ENCODE results near the gene BMPER. TPM values are rescaled to one million over a fixed set of nuclear protein-coding genes. Genes with fewer than 3 reads are reported as not detected.

The BMPER gene
- total RNA-seq, 4 donors from 2014 or later: 3.1 to 6.1 (median 3.9) TPM

GRCh38 chr7:33904681-33905388 is 504 bp upstream of the BMPER start:
- TF ChIP-seq, protein P1, sequence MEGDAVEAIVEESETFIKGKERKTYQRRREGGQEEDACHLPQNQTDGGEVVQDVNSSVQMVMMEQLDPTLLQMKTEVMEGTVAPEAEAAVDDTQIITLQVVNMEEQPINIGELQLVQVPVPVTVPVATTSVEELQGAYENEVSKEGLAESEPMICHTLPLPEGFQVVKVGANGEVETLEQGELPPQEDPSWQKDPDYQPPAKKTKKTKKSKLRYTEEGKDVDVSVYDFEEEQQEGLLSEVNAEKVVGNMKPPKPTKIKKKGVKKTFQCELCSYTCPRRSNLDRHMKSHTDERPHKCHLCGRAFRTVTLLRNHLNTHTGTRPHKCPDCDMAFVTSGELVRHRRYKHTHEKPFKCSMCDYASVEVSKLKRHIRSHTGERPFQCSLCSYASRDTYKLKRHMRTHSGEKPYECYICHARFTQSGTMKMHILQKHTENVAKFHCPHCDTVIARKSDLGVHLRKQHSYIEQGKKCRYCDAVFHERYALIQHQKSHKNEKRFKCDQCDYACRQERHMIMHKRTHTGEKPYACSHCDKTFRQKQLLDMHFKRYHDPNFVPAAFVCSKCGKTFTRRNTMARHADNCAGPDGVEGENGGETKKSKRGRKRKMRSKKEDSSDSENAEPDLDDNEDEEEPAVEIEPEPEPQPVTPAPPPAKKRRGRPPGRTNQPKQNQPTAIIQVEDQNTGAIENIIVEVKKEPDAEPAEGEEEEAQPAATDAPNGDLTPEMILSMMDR (IDR thresholded peaks at IDR 0.05; ENCODE audit: low read depth): no peak

- TF ChIP-seq, protein P1 (IDR thresholded peaks at IDR 0.05; ENCODE audit: low read depth): no peak
Measured at GRCh38 chr7:33906697-33907096, 1.4 kb downstream of the BMPER start.

DNA sequence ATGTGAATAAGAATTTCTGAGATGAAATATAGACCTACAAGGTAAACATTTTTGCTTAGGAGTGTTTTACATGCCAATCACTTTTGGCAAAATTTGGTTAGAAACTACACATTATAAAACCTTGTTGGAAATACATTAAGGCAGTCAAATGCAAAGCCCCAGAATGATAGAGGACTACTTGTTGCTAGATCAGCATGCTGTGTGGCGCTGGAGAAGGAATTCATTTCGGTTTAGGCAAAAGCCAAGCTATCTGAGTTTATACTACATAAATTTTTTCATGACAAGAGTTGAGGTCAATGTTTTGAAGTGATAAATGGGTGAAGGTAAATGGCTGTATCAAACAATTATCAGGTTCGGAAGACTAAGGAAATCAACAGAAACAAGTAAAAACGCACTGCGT is 2.3 kb downstream of the BMPER start:
- TF ChIP-seq, protein P1 (IDR thresholded peaks at IDR 0.05; ENCODE audit: low read depth): no peak

- TF ChIP-seq, protein P1 (IDR thresholded peaks at IDR 0.05; ENCODE audit: low read depth): no peak
Measured at GRCh38 chr7:33909318-33909717, 4.0 kb downstream of the BMPER start.

- TF ChIP-seq, protein P1 (IDR thresholded peaks at IDR 0.05; ENCODE audit: low read depth): no peak
Measured at GRCh38 chr7:33909755-33910154, 4.4 kb downstream of the BMPER start.

DNA sequence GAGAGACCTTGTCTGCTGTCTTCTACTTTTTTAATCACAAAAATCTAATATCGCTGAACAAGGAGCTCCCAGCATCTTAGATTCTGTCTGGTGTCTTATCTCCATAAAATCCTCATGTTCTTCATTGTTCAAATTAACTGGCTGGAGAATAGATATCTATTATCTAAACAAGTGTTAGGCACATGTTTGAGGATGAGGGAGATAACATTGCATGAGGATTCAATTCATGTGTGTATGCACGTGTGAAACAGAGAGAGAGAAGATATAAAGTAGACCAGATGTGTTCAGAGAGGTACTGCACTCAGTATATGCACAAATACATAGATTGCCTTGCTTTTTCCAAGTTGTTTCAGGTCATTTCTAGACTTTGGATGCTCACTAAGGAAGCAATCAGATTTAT is 5.4 kb downstream of the BMPER start:
- TF ChIP-seq, protein P1 (IDR thresholded peaks at IDR 0.05; ENCODE audit: low read depth): no peak

DNA sequence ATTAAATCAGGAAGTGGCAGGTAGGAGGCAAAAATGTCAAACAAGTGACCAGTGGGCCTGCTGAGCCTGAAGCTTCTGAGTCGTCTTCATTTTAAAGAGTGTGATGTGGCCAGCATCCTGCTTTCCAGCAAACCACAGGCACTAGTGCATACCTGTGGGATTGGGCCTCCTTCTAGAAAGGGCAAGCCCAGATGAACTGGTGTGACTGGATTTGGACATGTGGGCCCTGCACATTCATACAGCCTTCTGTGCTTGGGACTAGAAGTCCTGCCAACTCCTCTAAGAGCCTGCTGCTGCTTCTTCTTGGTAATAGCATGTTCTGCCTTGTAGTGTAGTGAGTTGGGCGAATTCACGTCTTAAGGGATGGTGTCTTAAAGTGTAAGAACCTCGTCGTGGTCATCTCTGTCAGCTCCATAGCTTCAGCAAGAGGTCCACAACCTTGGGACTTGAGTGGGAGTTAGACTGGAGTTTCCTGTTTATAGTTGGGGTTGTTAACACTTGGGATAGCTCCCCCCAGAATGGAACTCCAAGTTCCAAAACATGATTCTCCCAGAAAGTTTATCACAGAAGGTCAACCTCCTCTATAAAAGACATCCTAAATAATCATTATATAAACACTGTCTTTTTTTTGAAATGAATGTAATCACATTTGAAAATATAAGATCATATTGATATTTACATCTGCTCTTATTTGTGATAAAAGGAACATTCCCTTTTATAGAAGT is 11.2 kb downstream of the BMPER start:
- TF ChIP-seq, protein P1 (IDR thresholded peaks at IDR 0.05; ENCODE audit: low read depth): no peak

All from subcutaneous adipose tissue (tissue), 4 donors.